K562 (cell line): ENCODE results near the gene ANKRD10. TPM values are rescaled to one million over a fixed set of nuclear protein-coding genes. Genes with fewer than 3 reads are reported as not detected.

Source experiments
- CREBBP ChIP-seq: IDR thresholded peaks from one replicate; pipeline ENCODE4 v1.6.1; 2012; ENCODE audit warnings: low read depth, mild to moderate bottlenecking, control low read depth, inconsistent platforms, low read length
- CREM ChIP-seq: IDR thresholded peaks from 2 replicates; pipeline ENCODE4 v1.6.1; 2014; ENCODE audit warnings: antibody characterized with exemption, low read depth
- CXXC5 ChIP-seq: fragments of 250-450 bp; sonication (Bioruptor Pico); IDR thresholded peaks from 2 replicates; pipeline ENCODE4 v1.8.0; 2022; ENCODE audit warnings: inconsistent platforms, mild to moderate bottlenecking, moderate library complexity
- GABPB1 ChIP-seq: sonication (generic); formaldehyde crosslinking; IDR thresholded peaks from 2 replicates; pipeline ENCODE4 v1.8.0; 2022; ENCODE audit warnings: mild to moderate bottlenecking, missing genetic modification reagents
- HCFC1 ChIP-seq: IDR thresholded peaks from 2 replicates; pipeline ENCODE4 v1.6.1; 2012; ENCODE audit warnings: low read depth, low read length, improper control_type of control experiment
- MLX ChIP-seq, 2 experiments: fragments of 450-650 bp in 1 of 2; sonication (generic) in 1 of 2; formaldehyde crosslinking; conservative IDR thresholded peaks; 2 replicates each; pipeline versions ENCODE4 v1.4.0 to v1.8.1; 2020 to 2022; ENCODE audit warnings: mild to moderate bottlenecking in 1 of 2, missing genetic modification reagents in 1 of 2
- MTA1 ChIP-seq: fragments of 450-650 bp; IDR thresholded peaks from 2 replicates; pipeline ENCODE4 v1.6.1; 2017; ENCODE audit warnings: borderline replicate concordance
- NFIX ChIP-seq: fragments of 250-450 bp; sonication (Bioruptor Pico); IDR thresholded peaks from 2 replicates; pipeline ENCODE4 v1.4.0; 2020; ENCODE audit warnings: low read depth, mild to moderate bottlenecking, moderate library complexity
- NR2F6 ChIP-seq: fragments of 450-650 bp; formaldehyde crosslinking; IDR thresholded peaks from 2 replicates; pipeline ENCODE4 v1.4.0; 2020; ENCODE audit warnings: mild to moderate bottlenecking
- NRF1 ChIP-seq, 2 experiments: fragments of 450-650 bp; IDR thresholded peaks in 1 of 2; conservative IDR thresholded peaks in 1 of 2; 2 replicates each; pipeline ENCODE4 v1.6.1; 2014; ENCODE audit warnings: mild to moderate bottlenecking in 2 of 2
- RAD51 ChIP-seq: fragments of 450-650 bp; IDR thresholded peaks from 2 replicates; pipeline ENCODE4 v1.7.1; 2016; ENCODE audit warnings: low read depth, mild to moderate bottlenecking, borderline replicate concordance
- RBM22 ChIP-seq: fragments of 200-400 bp; formaldehyde crosslinking; IDR thresholded peaks from 2 replicates; pipeline ENCODE4 v1.6.1; 2018; ENCODE audit warnings: low read length, low read depth; ENCODE audit not compliant: poor library complexity, severe bottlenecking
- RHOXF2B ChIP-seq: fragments of 250-450 bp; sonication (Bioruptor Pico); conservative IDR thresholded peaks from 2 replicates; pipeline ENCODE4 v1.5.1; 2021
- SMAD3 ChIP-seq: fragments of 450-650 bp; formaldehyde crosslinking; conservative IDR thresholded peaks from 2 replicates; pipeline ENCODE4 v1.4.0; 2020; ENCODE audit warnings: mild to moderate bottlenecking
- SP1 ChIP-seq: sonication (generic); formaldehyde crosslinking; IDR thresholded peaks from 2 replicates; pipeline ENCODE4 v1.8.1; 2022; ENCODE audit warnings: mild to moderate bottlenecking, missing genetic modification reagents
- SRSF9 ChIP-seq: fragments of 200-400 bp; formaldehyde crosslinking; IDR thresholded peaks from 2 replicates; pipeline ENCODE4 v1.6.1; 2017; ENCODE audit warnings: low read depth, low read length, borderline replicate concordance
- TCF7L2 ChIP-seq: fragments of 150-350 bp; IDR thresholded peaks from 2 replicates; pipeline ENCODE4 v1.6.1; 2016; ENCODE audit warnings: low read depth, mild to moderate bottlenecking, low read length, moderate library complexity
- ZC3H4 ChIP-seq: sonication (generic); formaldehyde crosslinking; IDR thresholded peaks from 2 replicates; pipeline ENCODE4 v1.9.0; 2021; ENCODE audit warnings: missing genetic modification reagents, borderline replicate concordance
- ZNF3 ChIP-seq: fragments of 250-450 bp; sonication (Bioruptor Pico); IDR thresholded peaks from 2 replicates; pipeline ENCODE4 v1.5.0; 2021; ENCODE audit warnings: mild to moderate bottlenecking, moderate library complexity
- ZNF445 ChIP-seq: fragments of 250-450 bp; sonication (Bioruptor Pico); IDR thresholded peaks from 2 replicates; pipeline ENCODE4 v1.4.0; 2020; ENCODE audit warnings: low read depth, mild to moderate bottlenecking, moderate library complexity
- ZNF830 ChIP-seq: fragments of 250-450 bp; sonication (Bioruptor Pico); IDR thresholded peaks from 2 replicates; pipeline ENCODE4 v1.5.0; 2021; ENCODE audit warnings: mild to moderate bottlenecking
- polyA plus RNA-seq, 8 experiments: library from polyadenylated mRNA; depleted of rRNA in 4 of 8; stranded (reverse) in 5 of 8; unstranded in 3 of 8; fragments of >200 nt; fragmentation: Nextera tagmentation in 2 of 8; fragmentation: Illumina TruSeq in 1 of 8; extraction: Ambion mirVana in 2 of 8; extraction: Trizol in 1 of 8; gene quantifications; 2 replicates each; pipeline versions ENCODE4 v1.2.1 to v1.2.3, GENCODE V29; 2011 to 2014; ENCODE audit warnings: inconsistent platforms in 1 of 8, missing spikeins in 1 of 8
- total RNA-seq, 7 experiments: library from RNA; depleted of rRNA in 6 of 7; stranded (reverse); fragments of >200 nt in 6 of 7; fragmentation: Illumina TruSeq in 2 of 7; extraction: Trizol in 2 of 7; gene quantifications; 2 replicates each; pipeline versions ENCODE4 v1.2.1 to v1.2.3, GENCODE V29; 2011 to 2021; ENCODE audit warnings: low replicate concordance in 1 of 7
- TF ChIP-seq, protein P1 (sequence below): fragments of 250-450 bp; sonication (Bioruptor Pico); IDR thresholded peaks from 2 replicates; pipeline ENCODE4 v1.8.0; 2021; ENCODE audit warnings: mild to moderate bottlenecking, moderate library complexity

ANKRD10 gene
- total and polyA plus RNA-seq, 9 of the 15 experiments (the other 6 are each of a cell fraction or from before 2014, with no cell fraction given): 21.7 to 183 (median 45.0) TPM

- TF ChIP-seq ZC3H4 (CRISPR knock-in tag) (no peak), GABPB1 (CRISPR knock-in tag) (no peak), MLX (CRISPR knock-in tag; conservative IDR thresholded peaks at IDR 0.05) (no peak), NR2F6 (CRISPR knock-in tag) (peak; percentile 96), SP1 (CRISPR knock-in tag) (no peak), ZNF830 (CRISPR knock-in tag) (no peak), MTA1 (no peak), NFIX (CRISPR knock-in tag) (peak; percentile 69), RHOXF2B (0 out of 2 replicates have a peak, but pooled peaks have one; percentile 60), RBM22 (no peak), CXXC5 (CRISPR knock-in tag) (peak; percentile 99), SMAD3 (CRISPR knock-in tag) (peak; percentile 96), RAD51 (no peak), SRSF9 (no peak), HCFC1 (no peak), NRF1 (conservative IDR thresholded peaks at IDR 0.05 in 1 of 2, IDR thresholded peaks at IDR 0.05 in 1 of 2) (no peak), ZNF3 (no peak), TCF7L2 (no peak), CREBBP (no peak), CREM (no peak), ZNF445 (peak; percentile 74; the same call in 1 of the 2 replicates)
- TF ChIP-seq, protein P1, sequence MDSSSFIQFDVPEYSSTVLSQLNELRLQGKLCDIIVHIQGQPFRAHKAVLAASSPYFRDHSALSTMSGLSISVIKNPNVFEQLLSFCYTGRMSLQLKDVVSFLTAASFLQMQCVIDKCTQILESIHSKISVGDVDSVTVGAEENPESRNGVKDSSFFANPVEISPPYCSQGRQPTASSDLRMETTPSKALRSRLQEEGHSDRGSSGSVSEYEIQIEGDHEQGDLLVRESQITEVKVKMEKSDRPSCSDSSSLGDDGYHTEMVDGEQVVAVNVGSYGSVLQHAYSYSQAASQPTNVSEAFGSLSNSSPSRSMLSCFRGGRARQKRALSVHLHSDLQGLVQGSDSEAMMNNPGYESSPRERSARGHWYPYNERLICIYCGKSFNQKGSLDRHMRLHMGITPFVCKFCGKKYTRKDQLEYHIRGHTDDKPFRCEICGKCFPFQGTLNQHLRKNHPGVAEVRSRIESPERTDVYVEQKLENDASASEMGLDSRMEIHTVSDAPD (CRISPR knock-in tag): peak; percentile 96
These were observed 48.7 kb upstream of the ANKRD10 start (continued) for GRCh38 chr13:110963554-110963970.
